Stimulated activated CD8-positive, alpha-beta memory T cell treated with anti-CD3 and anti-CD28 coated beads, Interleukin-4, amount 100 ng/mL, for 4 hours (primary cell): ENCODE results near the gene PKHD1.
"Not testable (repeated sequence)": the region's sequence is repeated elsewhere in the genome, so short reads cannot be mapped to it uniquely, and the experiment has no call there.

Source experiments
- DNase-seq, 2 donors: peaks; one replicate each; pipeline ENCODE4 v3.0.0-alpha.2; 2020; ENCODE audit warnings: low read depth in 2 of 2, low spot score in 1 of 2

PKHD1 gene

GRCh38 chr6:51932956-51933355 lies 154.5 kb downstream of the PKHD1 start:
- no peak for DNase-seq

GRCh38 chr6:51930602-51931001 lies 156.8 kb downstream of the PKHD1 start:
- no peak for DNase-seq

GRCh38 chr6:51929934-51930574 lies 157.4 kb downstream of the PKHD1 start:
- DNase-seq, result no peak

GRCh38 chr6:51928320-51928719 lies 159.1 kb downstream of the PKHD1 start:
- no peak for DNase-seq

- DNase-seq, result no peak
Measured at GRCh38 chr6:51927450-51927849, 160.0 kb downstream of the PKHD1 start.

GRCh38 chr6:51926125-51926524 lies 161.3 kb downstream of the PKHD1 start:
- no peak for DNase-seq

GRCh38 chr6:51922479-51922878 lies 164.9 kb downstream of the PKHD1 start:
- DNase-seq, result not testable (repeated sequence)

GRCh38 chr6:51918347-51918746 lies 169.1 kb downstream of the PKHD1 start:
- not testable (repeated sequence) for DNase-seq

GRCh38 chr6:51915098-51915497 lies 172.3 kb downstream of the PKHD1 start:
- DNase-seq, result no peak

- no peak for DNase-seq
Measured at GRCh38 chr6:51913265-51913664, 174.1 kb downstream of the PKHD1 start.

GRCh38 chr6:51910851-51911250 lies 176.6 kb downstream of the PKHD1 start:
- no peak for DNase-seq

- DNase-seq, result no peak
Measured at GRCh38 chr6:51908243-51908642, 179.2 kb downstream of the PKHD1 start.

GRCh38 chr6:51901766-51902764 lies 185.3 kb downstream of the PKHD1 start:
- DNase-seq, result no peak

- DNase-seq, result no peak
Measured at GRCh38 chr6:51893366-51893765, 194.0 kb downstream of the PKHD1 start.

GRCh38 chr6:51892750-51893149 lies 194.7 kb downstream of the PKHD1 start:
- no peak for DNase-seq

- no peak for DNase-seq
Measured at GRCh38 chr6:51892339-51892738, 195.1 kb downstream of the PKHD1 start.

GRCh38 chr6:51891784-51892183 lies 195.6 kb downstream of the PKHD1 start:
- no peak for DNase-seq

GRCh38 chr6:51887859-51888258 lies 199.6 kb downstream of the PKHD1 start:
- no peak for DNase-seq

- DNase-seq, result no peak
Measured at GRCh38 chr6:51885957-51886356, 201.5 kb downstream of the PKHD1 start.

- DNase-seq, result no peak
Measured at GRCh38 chr6:51868591-51869355, 218.6 kb downstream of the PKHD1 start.

GRCh38 chr6:51866867-51867266 lies 220.5 kb downstream of the PKHD1 start:
- no peak for DNase-seq

GRCh38 chr6:51865996-51866395 lies 221.4 kb downstream of the PKHD1 start:
- DNase-seq, result no peak
